B cell (primary cell): Measurements from ENCODE around the gene IMMP2L. TPM values are rescaled to one million over a fixed set of nuclear protein-coding genes. Genes with fewer than 3 reads are reported as not detected.

ENCODE experiments used
- ATAC-seq: fragments of 200-7000 bp; cut with Tn5 transposase; one replicate; pipeline ENCODE4 v1.10.0; 2021; ENCODE audit warnings: low read depth, mild to moderate bottlenecking, moderate number of reproducible peaks, moderate library complexity
- CTCF ChIA-PET: fragments of 350-600 bp; sonication (Branson Sonifier 250); formaldehyde crosslinking; loops from one replicate; lab custom pipeline; 2021; ENCODE audit warnings: antibody characterized with exemption, inconsistent platforms; lab: Charles Lee
- POLR2A ChIA-PET: fragments of 350-600 bp; sonication (Branson Sonifier 250); formaldehyde crosslinking; loops from one replicate; lab custom pipeline; 2021; ENCODE audit warnings: antibody characterized with exemption; lab: Charles Lee
- DNase-seq: peaks from one replicate; pipeline ENCODE4 v3.0.0; 2013
- H2AFZ ChIP-seq: 2 replicates; pipeline ENCODE4 v1.6.1; 2012; ENCODE audit warnings: mild to moderate bottlenecking, low read depth, low read length; ENCODE audit not compliant: insufficient read depth, poor library complexity, severe bottlenecking
- H3K27ac ChIP-seq, 2 donors: 1 replicate in 1 of 2; 2 replicates in 1 of 2; pipeline ENCODE4 v1.5.1; 2012 to 2013; ENCODE audit warnings: low read length in 2 of 2, mild to moderate bottlenecking in 2 of 2, moderate library complexity in 1 of 2
- H3K27me3 ChIP-seq, 4 experiments: fragments of 200-600 bp in 1 of 4; sonication (generic) in 1 of 4; replicated peaks in 1 of 4; 1 replicate in 2 of 4; 2 replicates in 2 of 4; pipeline versions ENCODE4 v1.6.1 to v1.7.0; 2013 to 2016; ENCODE audit warnings: low read length in 3 of 4, mild to moderate bottlenecking in 2 of 4, mixed read lengths in 1 of 4, moderate library complexity in 1 of 4; ENCODE audit not compliant: insufficient read depth in 4 of 4, control insufficient read depth in 3 of 4; ENCODE audit errors: control extremely low read depth in 1 of 4
- H3K36me3 ChIP-seq, 2 experiments: replicated peaks in 1 of 2; 1 replicate in 1 of 2; 2 replicates in 1 of 2; pipeline versions ENCODE4 v1.6.1 to v1.7.1; 2013; ENCODE audit warnings: low read length in 1 of 2; ENCODE audit not compliant: insufficient read depth in 2 of 2, control insufficient read depth in 1 of 2; ENCODE audit errors: control extremely low read depth in 1 of 2, extremely low read depth in 1 of 2
- H3K4me1 ChIP-seq, 2 donors: fragments of 200-600 bp in 1 of 2; sonication (generic) in 1 of 2; 1 replicate in 1 of 2; 2 replicates in 1 of 2; pipeline versions ENCODE4 v1.5.1 to v1.6.1; 2013 to 2017; ENCODE audit warnings: low read length in 2 of 2; ENCODE audit not compliant: control insufficient read depth in 2 of 2, insufficient read depth in 2 of 2
- H3K4me2 ChIP-seq: replicated peaks from 2 replicates; pipeline ENCODE3; 2012; ENCODE audit warnings: mild to moderate bottlenecking, low read depth, low read length; ENCODE audit not compliant: poor library complexity, severe bottlenecking
- H3K4me3 ChIP-seq, 5 experiments: fragments of 200-600 bp in 1 of 5; sonication (generic) in 1 of 5; 1 replicate in 3 of 5; 2 replicates in 2 of 5; pipeline versions ENCODE4 v1.5.1 to v1.7.0; 2011 to 2016; ENCODE audit warnings: low read length in 4 of 5, mild to moderate bottlenecking in 4 of 5, low read depth in 2 of 5, control low read depth in 1 of 5, moderate library complexity in 1 of 5; ENCODE audit not compliant: insufficient read depth in 1 of 5; ENCODE audit errors: control extremely low read depth in 1 of 5, extremely low read depth in 1 of 5
- H3K79me2 ChIP-seq: fragments of 200-600 bp; sonication (generic); one replicate; pipeline ENCODE4 v1.6.0; 2016; ENCODE audit warnings: low read length; ENCODE audit not compliant: control insufficient read depth, insufficient read depth
- H3K9ac ChIP-seq: fragments of 200-600 bp; sonication (generic); 2 replicates; pipeline ENCODE4 v1.6.1; 2017; ENCODE audit warnings: mild to moderate bottlenecking, low read length, moderate library complexity
- H3K9me3 ChIP-seq, 3 donors: one replicate each; pipeline versions ENCODE4 v1.6.1 to v1.7.1; 2013; ENCODE audit warnings: low read length in 2 of 3; ENCODE audit not compliant: control insufficient read depth in 2 of 3, insufficient read depth in 1 of 3; ENCODE audit errors: control extremely low read depth in 1 of 3
- H4K20me1 ChIP-seq: 2 replicates; pipeline ENCODE4 v1.6.0; 2012; ENCODE audit warnings: mild to moderate bottlenecking, low read length; ENCODE audit not compliant: insufficient read depth, control insufficient read depth, poor library complexity, severe bottlenecking
- H3K27ac Mint-ChIP-seq: one replicate; pipeline ENCODE4 v1.8.0; 2021; ENCODE audit warnings: mixed read lengths
- H3K27me3 Mint-ChIP-seq: one replicate; pipeline ENCODE4 v1.8.0; 2021; ENCODE audit warnings: mixed read lengths
- H3K4me1 Mint-ChIP-seq: one replicate; pipeline ENCODE4 v1.8.0; 2021; ENCODE audit warnings: mixed read lengths
- H3K4me3 Mint-ChIP-seq: one replicate; pipeline ENCODE4 v1.8.0; 2021; ENCODE audit warnings: mixed read lengths
- H3K9me3 Mint-ChIP-seq: one replicate; pipeline ENCODE4 v1.8.0; 2022; ENCODE audit warnings: mixed read lengths; ENCODE audit not compliant: insufficient read depth
- EZH2 ChIP-seq: IDR thresholded peaks from 2 replicates; pipeline ENCODE4 v1.6.1; 2012; ENCODE audit warnings: borderline replicate concordance, low read depth, mild to moderate bottlenecking, moderate library complexity, low read length; ENCODE audit not compliant: insufficient read depth, poor library complexity, severe bottlenecking
- WGBS: methylation state at CpG from one replicate; pipeline ENCODE4 v1.1.5; 2013; ENCODE audit warnings: missing lambda C conversion rate; ENCODE audit not compliant: insufficient coverage; 5-methylcytosine and 5-hydroxymethylcytosine counted together
- intact Hi-C: fragments of 100-400 bp; cut with micrococcal nuclease; formaldehyde crosslinking; loops from one replicate; pipeline ENCODE4 v1.10.0; 2022
- polyA plus RNA-seq: library from polyadenylated mRNA; depleted of rRNA; stranded (reverse); fragments of >200 nt; gene quantifications from 2 replicates; pipeline ENCODE4 v1.2.3, GENCODE V29; 2012
- total RNA-seq, 2 donors: library from RNA; stranded (reverse); fragments of 120-200 nt in 1 of 2; gene quantifications; 1 replicate in 1 of 2; 2 replicates in 1 of 2; pipeline versions ENCODE4 v1.2.3 to v1.2.4, GENCODE V29; 2013 to 2022
- TF ChIP-seq, protein P1 (sequence below): fragments of 200-600 bp; IDR thresholded peaks from one replicate; pipeline ENCODE4 v1.8.0; 2022; ENCODE audit warnings: antibody characterized with exemption, mild to moderate bottlenecking

Gene IMMP2L
- total and polyA plus RNA-seq, 2 donors (not counting 1 experiment from before 2014, with no cell fraction given) = 3.8 to 34.2 TPM

DNA sequence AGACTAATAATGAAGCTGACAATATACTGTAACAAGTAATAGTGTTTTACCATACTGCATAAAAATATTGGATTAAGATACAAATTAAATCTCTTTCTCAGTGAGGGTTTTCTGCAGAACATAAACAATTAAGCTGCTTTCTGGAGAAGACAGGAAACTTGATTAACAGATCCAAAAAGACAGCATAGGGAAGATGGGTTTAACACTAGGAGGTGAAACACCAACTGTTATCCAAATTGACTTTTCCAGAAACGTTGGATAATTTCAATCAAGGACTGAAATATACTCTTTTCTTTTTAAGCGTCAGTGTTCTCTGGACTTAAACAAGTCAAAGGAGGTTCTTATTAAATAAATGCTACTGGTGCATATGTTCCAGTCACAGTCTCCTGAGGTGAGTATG lies 45.3 kb upstream of the IMMP2L start:
- CTCF ChIA-PET = no interaction called here

GRCh38 chr7:111605246-111605645 lies 43.0 kb upstream of the IMMP2L start:
- no peak overlapping the region for H3K27ac Mint-ChIP-seq
- H3K4me2 ChIP-seq = no peak overlapping the region

More for the DNA sequence above, 45.3 kb upstream of the IMMP2L start:
- Histone ChIP-seq H4K20me1 (no peaks in the 10 kb centered on the region), H3K79me2 (no peaks in the 10 kb centered on the region), H3K27ac (no peak overlapping the region), H3K4me1 (no peaks in the 10 kb centered on the region), H3K27me3 (no peaks in the 10 kb centered on the region), H2AFZ (no peak overlapping the region), H3K36me3 (no peaks in the 10 kb centered on the region), H3K4me2 (no peak overlapping the region), H3K9ac (no peak overlapping the region), H3K4me3 (no peak overlapping the region), H3K9me3 (peaks cover 0 to 6% (median 0%) of the 10 kb centered on the region in 3 donors)
- DNase-seq (no peak), ATAC-seq (no peak)
- intact Hi-C loops = no loop called here
- TF ChIP-seq, protein P1, sequence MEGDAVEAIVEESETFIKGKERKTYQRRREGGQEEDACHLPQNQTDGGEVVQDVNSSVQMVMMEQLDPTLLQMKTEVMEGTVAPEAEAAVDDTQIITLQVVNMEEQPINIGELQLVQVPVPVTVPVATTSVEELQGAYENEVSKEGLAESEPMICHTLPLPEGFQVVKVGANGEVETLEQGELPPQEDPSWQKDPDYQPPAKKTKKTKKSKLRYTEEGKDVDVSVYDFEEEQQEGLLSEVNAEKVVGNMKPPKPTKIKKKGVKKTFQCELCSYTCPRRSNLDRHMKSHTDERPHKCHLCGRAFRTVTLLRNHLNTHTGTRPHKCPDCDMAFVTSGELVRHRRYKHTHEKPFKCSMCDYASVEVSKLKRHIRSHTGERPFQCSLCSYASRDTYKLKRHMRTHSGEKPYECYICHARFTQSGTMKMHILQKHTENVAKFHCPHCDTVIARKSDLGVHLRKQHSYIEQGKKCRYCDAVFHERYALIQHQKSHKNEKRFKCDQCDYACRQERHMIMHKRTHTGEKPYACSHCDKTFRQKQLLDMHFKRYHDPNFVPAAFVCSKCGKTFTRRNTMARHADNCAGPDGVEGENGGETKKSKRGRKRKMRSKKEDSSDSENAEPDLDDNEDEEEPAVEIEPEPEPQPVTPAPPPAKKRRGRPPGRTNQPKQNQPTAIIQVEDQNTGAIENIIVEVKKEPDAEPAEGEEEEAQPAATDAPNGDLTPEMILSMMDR = no peak
- TF ChIP-seq EZH2 = no peak
- WGBS = 100% methylated on average over 1 of the region's 2 CpGs
- Mint-ChIP-seq H3K27ac (no peak overlapping the region), H3K27me3 (peaks cover 6% of the 10 kb centered on the region), H3K4me3 (no peak overlapping the region), H3K4me1 (no peaks in the 10 kb centered on the region), H3K9me3 (no peaks in the 10 kb centered on the region)
- POLR2A ChIA-PET = no interaction called here

More at GRCh38 chr7:111605246-111605645, 43.0 kb upstream of the IMMP2L start:
- POLR2A ChIA-PET = no interaction called here
- Mint-ChIP-seq H3K4me3 (no peak overlapping the region), H3K27me3 (peaks cover 6% of the 10 kb centered on the region), H3K4me1 (no peaks in the 10 kb centered on the region), H3K9me3 (no peaks in the 10 kb centered on the region)
- Histone ChIP-seq H3K9me3 (peaks cover 0 to 6% (median 0%) of the 10 kb centered on the region in 3 donors), H3K36me3 (no peaks in the 10 kb centered on the region), H4K20me1 (no peaks in the 10 kb centered on the region), H3K79me2 (no peaks in the 10 kb centered on the region), H3K27me3 (no peaks in the 10 kb centered on the region), H3K4me1 (no peaks in the 10 kb centered on the region), H3K27ac (no peak overlapping the region), H3K9ac (no peak overlapping the region), H3K4me3 (no peak overlapping the region), H2AFZ (no peak overlapping the region)
- CTCF ChIA-PET = no interaction called here
- intact Hi-C loops = no loop called here
- ATAC-seq (no peak), DNase-seq (no peak)
- TF ChIP-seq EZH2 = no peak
- TF ChIP-seq, protein P1 = no peak
- no CpG with 5 or more reads among the region's 1 CpG for WGBS
